Measurements from ENCODE around the gene MCTP1.

Gene MCTP1

GRCh38 chr5:95086927-95087815 lies 197.7 kb downstream of the MCTP1 start:
- TF ChIP-seq CSRNP3 (CRISPR knock-in tag; IDR thresholded peaks at IDR 0.05) = no peak
- TF ChIP-seq RARB (CRISPR knock-in tag; IDR thresholded peaks at IDR 0.05) = no peak
- ATAC-seq = no peak

- TF ChIP-seq RARB (CRISPR knock-in tag; IDR thresholded peaks at IDR 0.05) = no peak
- no peak for TF ChIP-seq ISL1 (CRISPR knock-in tag; IDR thresholded peaks at IDR 0.05)
- TF ChIP-seq POU6F1 (CRISPR knock-in tag; IDR thresholded peaks at IDR 0.05; ENCODE audit: borderline replicate concordance, low read depth) = no peak
- no peak for ATAC-seq
Observed at GRCh38 chr5:95084757-95085156, 200.1 kb downstream of the MCTP1 start.

GRCh38 chr5:95083606-95084005 lies 201.3 kb downstream of the MCTP1 start:
- ATAC-seq = no peak
- no peak for TF ChIP-seq ZC3H10 (CRISPR knock-in tag; IDR thresholded peaks at IDR 0.05)
- TF ChIP-seq TSHZ2 (CRISPR knock-in tag; IDR thresholded peaks at IDR 0.05) = no peak
- TF ChIP-seq BACH2 (CRISPR knock-in tag; IDR thresholded peaks at IDR 0.05; ENCODE audit: borderline replicate concordance) = no peak
- TF ChIP-seq PPARA (CRISPR knock-in tag; IDR thresholded peaks at IDR 0.05; ENCODE audit: borderline replicate concordance) = no peak
- TF ChIP-seq CSDC2 (CRISPR knock-in tag; IDR thresholded peaks at IDR 0.05) = no peak
- no peak for TF ChIP-seq ZFP3 (CRISPR knock-in tag; IDR thresholded peaks at IDR 0.05)
- TF ChIP-seq RARB (CRISPR knock-in tag; IDR thresholded peaks at IDR 0.05) = no peak
- TF ChIP-seq POU6F1 (CRISPR knock-in tag; IDR thresholded peaks at IDR 0.05; ENCODE audit: borderline replicate concordance, low read depth) = no peak
- TF ChIP-seq, protein P1, sequence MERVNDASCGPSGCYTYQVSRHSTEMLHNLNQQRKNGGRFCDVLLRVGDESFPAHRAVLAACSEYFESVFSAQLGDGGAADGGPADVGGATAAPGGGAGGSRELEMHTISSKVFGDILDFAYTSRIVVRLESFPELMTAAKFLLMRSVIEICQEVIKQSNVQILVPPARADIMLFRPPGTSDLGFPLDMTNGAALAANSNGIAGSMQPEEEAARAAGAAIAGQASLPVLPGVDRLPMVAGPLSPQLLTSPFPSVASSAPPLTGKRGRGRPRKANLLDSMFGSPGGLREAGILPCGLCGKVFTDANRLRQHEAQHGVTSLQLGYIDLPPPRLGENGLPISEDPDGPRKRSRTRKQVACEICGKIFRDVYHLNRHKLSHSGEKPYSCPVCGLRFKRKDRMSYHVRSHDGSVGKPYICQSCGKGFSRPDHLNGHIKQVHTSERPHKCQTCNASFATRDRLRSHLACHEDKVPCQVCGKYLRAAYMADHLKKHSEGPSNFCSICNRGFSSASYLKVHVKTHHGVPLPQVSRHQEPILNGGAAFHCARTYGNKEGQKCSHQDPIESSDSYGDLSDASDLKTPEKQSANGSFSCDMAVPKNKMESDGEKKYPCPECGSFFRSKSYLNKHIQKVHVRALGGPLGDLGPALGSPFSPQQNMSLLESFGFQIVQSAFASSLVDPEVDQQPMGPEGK (CRISPR knock-in tag; IDR thresholded peaks at IDR 0.05; ENCODE audit: borderline replicate concordance) = no peak
- TF ChIP-seq ARNTL (CRISPR knock-in tag; IDR thresholded peaks at IDR 0.05; ENCODE audit: borderline replicate concordance, low read depth) = no peak
- TF ChIP-seq CREB5 (CRISPR knock-in tag; IDR thresholded peaks at IDR 0.05; ENCODE audit: low read depth) = no peak
- no peak for TF ChIP-seq ESRRG (CRISPR knock-in tag; IDR thresholded peaks at IDR 0.05)
- TF ChIP-seq OSR1 (CRISPR knock-in tag; IDR thresholded peaks at IDR 0.05) = no peak
- TF ChIP-seq CSRNP3 (CRISPR knock-in tag; IDR thresholded peaks at IDR 0.05) = no peak
- TF ChIP-seq ISL1 (CRISPR knock-in tag; IDR thresholded peaks at IDR 0.05) = no peak

Data from SK-N-SH treated with all-trans-retinoic acid at 6 μM for 48 hours (cell line).